A673 (cell line): Measurements from ENCODE around the gene INPP5A. TPM values are rescaled to one million over a fixed set of nuclear protein-coding genes. Genes with fewer than 3 reads are reported as not detected.

Source experiments
- BruUV-seq: library from RNA; stranded (reverse); fragments of 400-500 nt; replicated peaks from 2 replicates; lab custom pipeline; 2021; lab: Mats Ljungman, UMichigan
- CTCF ChIA-PET: fragments of 300-600 bp; sonication (Branson Sonifier 250); formaldehyde crosslinking; loops from one replicate; lab custom pipeline; 2022; ENCODE audit warnings: antibody characterized with exemption; lab: Charles Lee
- POLR2A ChIA-PET: fragments of 300-600 bp; sonication (Branson Sonifier 250); formaldehyde crosslinking; loops from one replicate; lab custom pipeline; 2022; ENCODE audit warnings: antibody characterized with exemption; ENCODE audit not compliant: low non-redundant PET; lab: Charles Lee
- DNase-seq: peaks from one replicate; pipeline ENCODE4 v3.0.0-alpha.2; 2015; ENCODE audit warnings: low spot score
- H3K27ac ChIP-seq: fragments of 200-600 bp; sonication (generic); 2 replicates; pipeline ENCODE4 v1.5.1; 2016; ENCODE audit warnings: mixed run types, low read depth, mild to moderate bottlenecking, mixed read lengths, antibody characterized with exemption, low read length; ENCODE audit not compliant: poor library complexity, severe bottlenecking
- H3K27me3 ChIP-seq: fragments of 200-600 bp; sonication (generic); replicated peaks from 2 replicates; pipeline ENCODE4 v1.6.1; 2017; ENCODE audit warnings: mixed run types, low read depth, mild to moderate bottlenecking, mixed read lengths, antibody characterized with exemption, low read length; ENCODE audit not compliant: insufficient read depth, poor library complexity
- H3K36me3 ChIP-seq: fragments of 200-600 bp; sonication (generic); 2 replicates; pipeline ENCODE4 v1.6.1; 2016; ENCODE audit warnings: mixed run types, mild to moderate bottlenecking, mixed read lengths, antibody characterized with exemption, low read length; ENCODE audit not compliant: insufficient read depth, poor library complexity, severe bottlenecking
- H3K4me1 ChIP-seq: fragments of 200-600 bp; sonication (generic); 2 replicates; pipeline ENCODE4 v1.6.1; 2017; ENCODE audit warnings: mixed run types, mild to moderate bottlenecking, mixed read lengths, antibody characterized with exemption, low read length; ENCODE audit not compliant: insufficient read depth, poor library complexity, severe bottlenecking
- H3K4me3 ChIP-seq: fragments of 200-600 bp; sonication (generic); 2 replicates; pipeline ENCODE4 v1.5.1; 2016; ENCODE audit warnings: low read depth, mixed run types, mild to moderate bottlenecking, mixed read lengths, low read length; ENCODE audit not compliant: poor library complexity, severe bottlenecking
- H3K9me3 ChIP-seq: fragments of 200-600 bp; sonication (generic); 2 replicates; pipeline ENCODE4 v1.6.1; 2016; ENCODE audit warnings: mixed run types, low read depth, mild to moderate bottlenecking, mixed read lengths, antibody characterized with exemption, low read length; ENCODE audit not compliant: poor library complexity, severe bottlenecking
- CTCF ChIP-seq: fragments of 300-800, 200-600 bp; sonication (generic); conservative IDR thresholded peaks from 2 replicates; pipeline ENCODE4 v1.5.1; 2017; ENCODE audit warnings: low read depth, mild to moderate bottlenecking, antibody characterized with exemption, low read length, moderate library complexity, mixed read lengths
- EZH2 ChIP-seq: fragments of 200-600 bp; sonication (generic); IDR thresholded peaks from 2 replicates; pipeline ENCODE4 v1.6.1; 2017; ENCODE audit warnings: borderline replicate concordance, low read depth, mild to moderate bottlenecking, mixed read lengths, antibody characterized with exemption, low read length; ENCODE audit not compliant: poor library complexity, severe bottlenecking
- intact Hi-C: fragments of 100-400 bp; cut with micrococcal nuclease; formaldehyde crosslinking; loops from one replicate; pipeline ENCODE4 v1.10.0; 2022; ENCODE audit not compliant: unreplicated experiment
- total RNA-seq: library from RNA; stranded (reverse); gene quantifications from 2 replicates; pipeline ENCODE4 v1.2.3, GENCODE V29; 2021

Gene INPP5A
- total RNA-seq, 1 experiment from 2014 or later: 21.8 TPM

GRCh38 chr10:132576671-132577349 is 39.2 kb downstream of the INPP5A start:
- H3K9me3 ChIP-seq: no peaks in the 10 kb centered on the region
- peaks cover 4% of the 10 kb centered on the region for H3K4me1 ChIP-seq
- ChIA-PET POLR2A (no interaction called here), CTCF (no interaction called here)
- H3K27me3 ChIP-seq: no peaks in the 10 kb centered on the region
- no TSS peak for BruUV-seq
- TF ChIP-seq EZH2 (no peak), CTCF (no peak)
- H3K4me3 ChIP-seq: no peak overlapping the region
- no peaks in the 10 kb centered on the region for H3K36me3 ChIP-seq
- no peak for DNase-seq
- no peak overlapping the region for H3K27ac ChIP-seq
- intact Hi-C loops: no loop called here

- Histone ChIP-seq H3K27me3 (no peaks in the 10 kb centered on the region), H3K36me3 (no peaks in the 10 kb centered on the region), H3K9me3 (no peaks in the 10 kb centered on the region), H3K4me1 (no peaks in the 10 kb centered on the region), H3K27ac (no peak overlapping the region), H3K4me3 (no peak overlapping the region)
- no TSS peak for BruUV-seq
- TF ChIP-seq EZH2: no peak
- TF ChIP-seq CTCF: no peak
- no peak for DNase-seq
- ChIA-PET CTCF (no interaction called here), POLR2A (no interaction called here)
- intact Hi-C loops: no loop called here
Measured at GRCh38 chr10:132577350-132578003, 39.9 kb downstream of the INPP5A start.

GRCh38 chr10:132578287-132578951 is 40.8 kb downstream of the INPP5A start:
- CTCF ChIA-PET: no interaction called here
- Histone ChIP-seq H3K36me3 (no peaks in the 10 kb centered on the region), H3K4me1 (no peaks in the 10 kb centered on the region), H3K27me3 (no peaks in the 10 kb centered on the region), H3K27ac (no peak overlapping the region), H3K9me3 (no peaks in the 10 kb centered on the region), H3K4me3 (no peak overlapping the region)
- POLR2A ChIA-PET: no interaction called here
- intact Hi-C loops: no loop called here
- TF ChIP-seq EZH2 (no peak), CTCF (no peak)
- DNase-seq: no peak
- no TSS peak for BruUV-seq
